Keratinocyte (primary cell): ENCODE results near the gene SFT2D3. TPM values are rescaled to one million over a fixed set of nuclear protein-coding genes. Genes with fewer than 3 reads are reported as not detected.
A peak's percentile ranks its signal among the peaks of the same experiment; 100 is the strongest.

Experiments used
- DNase-seq: peaks from one replicate; pipeline ENCODE4 v3.0.0-alpha.2; 2011; ENCODE audit warnings: low read depth, missing footprints, low spot score
- FAIRE-seq: peaks from 2 replicates; lab custom pipeline; 2011; peaks lifted over from hg19 to GRCh38; lab: Jason Lieb, UNC
- H2AFZ ChIP-seq: 2 replicates; pipeline ENCODE4 v1.6.0; 2012; ENCODE audit warnings: low read length, control low read depth, inconsistent platforms; ENCODE audit not compliant: control insufficient read depth
- H3K27ac ChIP-seq: 2 replicates; pipeline ENCODE4 v1.5.1; 2011; ENCODE audit warnings: low read length; ENCODE audit not compliant: control insufficient read depth, insufficient read depth
- H3K27me3 ChIP-seq: 3 replicates; pipeline ENCODE4 v1.6.0; 2011; ENCODE audit warnings: low read length; ENCODE audit not compliant: control insufficient read depth, insufficient read depth; ENCODE audit errors: extremely low read depth
- H3K36me3 ChIP-seq, 2 experiments: 2 replicates in 1 of 2; 3 replicates in 1 of 2; pipeline ENCODE4 v1.5.1; 2011; ENCODE audit warnings: low read length in 2 of 2, mild to moderate bottlenecking in 1 of 2; ENCODE audit not compliant: control insufficient read depth in 2 of 2, insufficient read depth in 2 of 2; ENCODE audit errors: extremely low read depth in 1 of 2
- H3K4me1 ChIP-seq: 3 replicates; pipeline ENCODE4 v1.5.1; 2011; ENCODE audit warnings: low read length; ENCODE audit not compliant: control insufficient read depth, insufficient read depth; ENCODE audit errors: extremely low read depth
- H3K4me2 ChIP-seq: 3 replicates; pipeline ENCODE4 v1.6.0; 2011; ENCODE audit warnings: low read depth, low read length; ENCODE audit not compliant: control insufficient read depth, insufficient read depth; ENCODE audit errors: extremely low read depth
- H3K4me3 ChIP-seq, 3 experiments: fragments of 200-600 bp in 1 of 3; sonication (generic) in 1 of 3; 2 replicates in 2 of 3; 3 replicates in 1 of 3; pipeline ENCODE4 v1.5.1; 2011 to 2016; ENCODE audit warnings: low read length in 3 of 3, mild to moderate bottlenecking in 3 of 3, control low read depth in 2 of 3, inconsistent platforms in 1 of 3, low read depth in 1 of 3, mixed read lengths in 1 of 3, mixed run types in 1 of 3, moderate library complexity in 1 of 3; ENCODE audit not compliant: control insufficient read depth in 2 of 3, insufficient read depth in 2 of 3; ENCODE audit errors: extremely low read depth in 1 of 3
- H3K79me2 ChIP-seq: 2 replicates; pipeline ENCODE4 v1.6.0; 2012; ENCODE audit warnings: low read length; ENCODE audit not compliant: control insufficient read depth, insufficient read depth
- H3K9ac ChIP-seq: 3 replicates; pipeline ENCODE4 v1.6.0; 2011; ENCODE audit warnings: low read length; ENCODE audit not compliant: control insufficient read depth, insufficient read depth; ENCODE audit errors: extremely low read depth
- H3K9me1 ChIP-seq: 3 replicates; pipeline ENCODE4 v1.6.0; 2011; ENCODE audit warnings: low read length; ENCODE audit not compliant: control insufficient read depth, insufficient read depth; ENCODE audit errors: extremely low read depth
- H3K9me3 ChIP-seq: 2 replicates; pipeline ENCODE4 v1.5.1; 2012; ENCODE audit warnings: low read depth, low read length; ENCODE audit not compliant: control insufficient read depth
- H4K20me1 ChIP-seq: 3 replicates; pipeline ENCODE4 v1.6.0; 2011; ENCODE audit warnings: low read length; ENCODE audit not compliant: control insufficient read depth, insufficient read depth; ENCODE audit errors: extremely low read depth
- CTCF ChIP-seq, 3 experiments: IDR thresholded peaks in 1 of 3; conservative IDR thresholded peaks in 1 of 3; optimal IDR thresholded peaks in 1 of 3; 2 replicates in 2 of 3; 3 replicates in 1 of 3; pipeline versions ENCODE3 to v1.5.1; 2011; ENCODE audit warnings: low read length in 3 of 3, mild to moderate bottlenecking in 3 of 3, moderate library complexity in 2 of 3, control low read depth in 1 of 3, inconsistent platforms in 1 of 3; ENCODE audit not compliant: insufficient read depth in 2 of 3; ENCODE audit errors: extremely low read depth in 1 of 3
- EZH2 ChIP-seq: IDR thresholded peaks from one replicate; pipeline ENCODE4 v1.6.1; 2012; ENCODE audit warnings: inconsistent platforms, mild to moderate bottlenecking, low read length, moderate library complexity
- dilution Hi-C: fragments of 300-500 bp; cut with MboI; formaldehyde crosslinking; loops from one replicate; pipeline ENCODE4 v1.7.0; 2020; ENCODE audit warnings: low sequenced_read_pairs; ENCODE audit not compliant: extremely low pct_ligation_motif_present
- polyA minus RNA-seq, 3 experiments: library from RNA; depleted of rRNA, polyadenylated mRNA; stranded (reverse); fragments of >200 nt; gene quantifications; 1 replicate in 1 of 3; 2 replicates in 1 of 3; 3 replicates in 1 of 3; pipeline ENCODE4 v1.2.3, GENCODE V29; 2011
- polyA plus RNA-seq, 5 experiments: library from polyadenylated mRNA; depleted of rRNA in 3 of 5; stranded (reverse) in 3 of 5; stranded (forward) in 1 of 5; unstranded in 1 of 5; fragments of >200 nt; gene quantifications; 1 replicate in 1 of 5; 2 replicates in 3 of 5; 3 replicates in 1 of 5; pipeline versions ENCODE4 v1.2.1 to v1.2.3, GENCODE V29; 2011 to 2012; ENCODE audit warnings: missing spikeins in 2 of 5, low read depth in 1 of 5, low replicate concordance in 1 of 5

Gene SFT2D3
- 1.8 to 2.4 TPM (median 2.3 TPM) in 3 replicates for polyA plus RNA-seq
- 1.2 TPM for polyA plus RNA-seq (2011; ENCODE audit: low read depth)
- polyA plus RNA-seq (2011; cell fraction: cytosol; rRNA removed) = 1.1 and 1.7 TPM in 2 replicates
- 2.2 TPM in 2 replicates for polyA plus RNA-seq (2011; cell fraction: nucleus; rRNA removed)
- not detected in 2 replicates for polyA plus RNA-seq (2012; ENCODE audit: low replicate concordance)
- polyA minus RNA-seq = 0.59 to 0.86 TPM (median 0.69 TPM) in 3 replicates
- polyA minus RNA-seq (2011; cell fraction: cytosol; rRNA and poly(A)+ RNA removed) = 1.9 TPM
- 0.93 and 1.1 TPM in 2 replicates for polyA minus RNA-seq (2011; cell fraction: nucleus; rRNA and poly(A)+ RNA removed)

GRCh38 chr2:127701193-127701650 is at the start of gene SFT2D3:
SFT2D3 (plus strand) TSS chr2:127701497; CDS start chr2:127701529, 32 bp downstream.
- TF ChIP-seq EZH2 = no peak
- TF ChIP-seq CTCF (optimal IDR thresholded peaks at IDR 0.05 in 1 of 3, IDR thresholded peaks at IDR 0.05 in 1 of 3, conservative IDR thresholded peaks at IDR 0.05 in 1 of 3; ENCODE audit: extremely low read depth in 1 of 3, insufficient read depth in 2 of 3, low read length in 3 of 3) = no peak
- dilution Hi-C loops = no loop called here
- Histone ChIP-seq H4K20me1 (no peaks in the 10 kb centered on the region), H3K4me3 (peak within 1 kb of the TSS; percentile 56 to 91 (median 75)), H2AFZ (peak within 1 kb of the TSS; percentile 98), H3K9me3 (no peaks in the 10 kb centered on the region), H3K4me1 (peaks cover 20% of the 10 kb centered on the region), H3K9ac (peak within 1 kb of the TSS; percentile 80), H3K27ac (peak within 1 kb of the TSS; percentile 85), H3K9me1 (no peaks in the 10 kb centered on the region), H3K4me2 (peak within 1 kb of the TSS; percentile 97), H3K27me3 (no peaks in the 10 kb centered on the region), H3K79me2 (peaks cover 12% of the 10 kb centered on the region), H3K36me3 (peaks cover 0 to 6% of the 10 kb centered on the region in 2 experiments)
- FAIRE-seq = no peak
- DNase-seq = peak; percentile 36

GRCh38 chr2:127651971-127652550 is 49.2 kb upstream of the SFT2D3 start:
- DNase-seq (no peak), FAIRE-seq (no peak)
- peaks cover 4% of the 10 kb centered on the region for H3K4me1 ChIP-seq
- H2AFZ ChIP-seq = no peak overlapping the region
- H4K20me1 ChIP-seq = no peaks in the 10 kb centered on the region
- TF ChIP-seq CTCF (optimal IDR thresholded peaks at IDR 0.05 in 1 of 3, IDR thresholded peaks at IDR 0.05 in 1 of 3, conservative IDR thresholded peaks at IDR 0.05 in 1 of 3; ENCODE audit: extremely low read depth in 1 of 3, insufficient read depth in 2 of 3, low read length in 3 of 3) = no peak
- no peak for TF ChIP-seq EZH2
- no peak overlapping the region for H3K9ac ChIP-seq
- no peaks in the 10 kb centered on the region for H3K27me3 ChIP-seq
- dilution Hi-C loops = no loop called here
- H3K9me3 ChIP-seq = no peaks in the 10 kb centered on the region
- no peaks in the 10 kb centered on the region for H3K36me3 ChIP-seq
- H3K4me2 ChIP-seq = no peak overlapping the region
- no peaks in the 10 kb centered on the region for H3K79me2 ChIP-seq
- no peaks in the 10 kb centered on the region for H3K9me1 ChIP-seq
- no peak overlapping the region for H3K4me3 ChIP-seq
- H3K27ac ChIP-seq = no peak overlapping the region
